Stimulated activated CD4-positive, alpha-beta T cell treated with anti-CD3 and anti-CD28 coated beads, Interleukin-15, amount 100 ng/mL, for 24 hours (primary cell): Measurements from ENCODE around the gene CHD5.

ENCODE experiments used
- DNase-seq: peaks from one replicate; pipeline ENCODE4 v3.0.0-alpha.2; 2020

The CHD5 gene

GRCh38 chr1:6200188-6200809, 20.2 kb upstream of the CHD5 start:
- no peak for DNase-seq

- peak; percentile 99 for DNase-seq
Measured at GRCh38 chr1:6199298-6200187, 19.4 kb upstream of the CHD5 start, which contains the start of gene RPL22. Gene RPL22 (minus strand): TSS chr1:6199595. CDS start chr1:6199573, 22 bp downstream.

DNA sequence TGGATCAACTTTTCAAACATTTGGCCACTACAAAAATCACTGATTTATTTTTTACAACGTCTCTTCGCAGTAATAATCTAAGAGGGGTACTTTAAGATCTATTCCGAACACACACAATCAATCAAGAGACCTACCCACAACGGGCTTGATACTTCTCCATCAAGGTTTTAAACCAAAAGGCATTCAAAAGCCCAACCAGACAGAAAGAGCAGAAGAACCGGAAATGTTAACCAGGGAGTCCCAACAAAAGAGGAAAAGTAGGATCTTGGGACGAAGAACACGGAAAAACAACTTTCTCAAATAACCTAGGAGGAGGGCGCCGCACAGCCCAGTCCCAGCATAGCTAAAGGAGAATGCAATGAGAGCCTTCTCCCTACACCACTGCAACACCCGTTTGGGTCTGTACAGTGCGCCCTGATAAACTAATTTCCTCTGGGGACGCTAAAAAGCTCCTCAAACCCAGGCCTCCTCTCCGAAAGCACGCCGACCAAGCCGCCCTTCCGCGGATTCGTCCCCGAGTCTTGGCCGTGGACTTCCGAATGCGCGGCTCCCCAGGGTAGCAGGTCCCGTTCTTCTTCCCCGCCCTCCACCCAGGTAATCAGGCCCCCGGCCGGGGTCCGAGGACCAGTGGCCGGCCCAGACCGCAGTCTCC, 18.7 kb upstream of the CHD5 start:
- peak; percentile 43 for DNase-seq

DNA sequence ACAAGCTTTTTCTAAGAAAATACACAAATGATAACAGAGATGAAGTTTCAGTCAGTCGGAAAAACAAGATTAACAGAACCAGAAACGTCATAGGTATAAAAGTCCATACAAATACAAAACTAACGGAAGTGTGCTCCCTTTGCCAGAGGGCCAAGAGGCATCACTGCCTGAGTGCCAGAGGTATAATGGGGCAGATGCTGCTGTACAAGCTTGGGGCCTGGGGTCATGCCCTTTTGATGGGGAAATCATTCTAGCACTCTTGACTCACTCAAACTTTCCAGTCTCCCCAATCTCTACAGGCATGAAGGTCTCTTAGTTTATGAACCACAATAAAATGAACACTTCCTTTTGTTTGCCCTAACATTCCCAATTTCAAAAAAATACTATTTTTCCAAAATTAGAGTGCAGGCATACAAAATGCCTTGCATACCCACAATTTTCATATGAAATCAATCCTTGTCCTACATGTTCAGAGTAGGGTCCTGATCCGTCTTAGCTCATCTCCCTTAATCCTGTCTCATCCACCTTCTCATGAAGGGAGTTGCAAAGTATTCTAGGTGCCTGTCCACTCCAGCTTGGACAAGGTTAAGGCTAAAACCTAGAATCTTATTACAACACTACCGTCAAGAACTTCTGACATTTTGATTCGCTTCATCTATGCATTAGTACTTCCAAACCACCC, 17.8 kb upstream of the CHD5 start:
- DNase-seq: peak; percentile 40

- no peak for DNase-seq
Measured at GRCh38 chr1:6191968-6192367, 11.8 kb upstream of the CHD5 start.

DNA sequence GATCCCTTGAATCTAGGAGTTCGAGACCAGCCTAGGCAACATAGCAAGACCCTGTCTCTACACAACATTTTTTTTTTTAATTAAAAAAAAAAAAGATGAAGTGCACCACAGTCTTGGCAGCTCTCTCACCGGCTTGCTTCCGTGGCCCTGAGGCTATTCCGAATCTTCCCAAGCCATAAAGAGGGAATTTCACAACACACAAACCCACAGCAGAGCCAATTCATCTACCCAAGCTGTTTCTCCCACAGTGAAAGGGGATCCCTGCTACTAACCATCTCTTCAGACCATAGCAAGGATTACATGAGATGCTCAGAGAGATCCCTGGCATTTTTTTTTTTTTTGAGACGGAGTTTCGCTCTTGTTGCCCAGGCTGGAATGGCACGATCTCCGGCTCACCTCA, 8.3 kb upstream of the CHD5 start:
- no peak for DNase-seq

DNA sequence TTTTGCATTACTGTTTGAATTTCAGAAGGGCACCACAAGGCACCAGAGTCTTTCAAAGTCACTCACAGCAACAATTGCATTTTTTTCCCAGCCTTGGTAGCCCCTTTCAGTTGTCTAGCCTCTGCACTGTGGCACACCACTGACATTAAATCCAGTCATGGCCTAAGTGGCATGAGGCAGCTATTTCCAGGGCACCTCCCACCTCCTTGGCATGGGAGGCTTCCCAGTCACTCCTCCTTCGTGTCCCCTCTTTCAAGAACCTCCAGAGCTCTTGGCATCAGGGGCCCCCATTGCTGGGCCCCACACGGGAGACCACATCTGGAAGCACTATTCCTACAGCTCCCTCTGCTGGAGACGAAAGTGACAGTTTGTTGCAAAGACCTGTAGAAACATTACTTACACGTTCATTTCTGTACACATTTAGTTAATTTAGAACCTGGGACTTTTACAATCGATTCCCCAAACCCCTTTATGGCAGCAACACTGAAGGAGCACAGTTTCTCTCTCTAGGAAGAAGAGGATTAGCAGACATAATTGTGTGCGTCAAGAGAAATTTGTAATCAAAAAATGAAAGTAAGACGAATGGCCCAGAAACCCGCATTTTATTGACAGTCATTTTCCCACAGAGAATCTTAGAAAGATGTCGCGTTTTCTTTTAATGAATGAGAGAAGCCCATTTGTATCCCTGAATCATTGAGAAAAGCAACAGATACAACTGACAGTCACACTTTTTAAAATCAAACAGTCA, 5.7 kb upstream of the CHD5 start:
- peak; percentile 33 for DNase-seq

- no peak for DNase-seq
Measured at GRCh38 chr1:6185151-6185550, 5.0 kb upstream of the CHD5 start.

GRCh38 chr1:6184083-6184783, 4.1 kb upstream of the CHD5 start:
- no peak for DNase-seq

- DNase-seq: peak; percentile 25
Measured at GRCh38 chr1:6183520-6183989, 3.4 kb upstream of the CHD5 start.

DNA sequence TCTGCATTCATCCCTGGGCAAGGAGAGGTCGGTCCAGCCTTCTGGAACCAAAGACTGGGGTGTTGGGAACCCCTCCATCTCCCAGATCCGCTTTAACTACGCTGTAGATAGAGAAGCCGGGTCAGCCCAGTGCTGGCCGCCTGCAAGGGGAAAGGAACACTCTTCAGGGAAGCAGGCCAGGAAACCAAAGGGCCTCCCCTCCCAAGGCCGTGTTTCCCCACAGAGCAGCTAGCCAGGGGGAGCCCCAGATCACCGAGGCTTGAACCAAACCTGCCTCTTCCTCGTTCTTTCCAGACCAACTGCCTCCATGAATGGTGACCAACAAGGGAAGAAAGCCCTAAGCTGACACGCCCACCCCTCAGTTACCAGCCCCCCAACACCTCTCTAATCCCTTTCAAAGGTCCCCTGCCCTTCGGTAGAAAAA, 1.2 kb upstream of the CHD5 start:
- no peak for DNase-seq

- DNase-seq: peak; percentile 27
Measured at GRCh38 chr1:6180707-6181311, 688 bp upstream of the CHD5 start.

DNA sequence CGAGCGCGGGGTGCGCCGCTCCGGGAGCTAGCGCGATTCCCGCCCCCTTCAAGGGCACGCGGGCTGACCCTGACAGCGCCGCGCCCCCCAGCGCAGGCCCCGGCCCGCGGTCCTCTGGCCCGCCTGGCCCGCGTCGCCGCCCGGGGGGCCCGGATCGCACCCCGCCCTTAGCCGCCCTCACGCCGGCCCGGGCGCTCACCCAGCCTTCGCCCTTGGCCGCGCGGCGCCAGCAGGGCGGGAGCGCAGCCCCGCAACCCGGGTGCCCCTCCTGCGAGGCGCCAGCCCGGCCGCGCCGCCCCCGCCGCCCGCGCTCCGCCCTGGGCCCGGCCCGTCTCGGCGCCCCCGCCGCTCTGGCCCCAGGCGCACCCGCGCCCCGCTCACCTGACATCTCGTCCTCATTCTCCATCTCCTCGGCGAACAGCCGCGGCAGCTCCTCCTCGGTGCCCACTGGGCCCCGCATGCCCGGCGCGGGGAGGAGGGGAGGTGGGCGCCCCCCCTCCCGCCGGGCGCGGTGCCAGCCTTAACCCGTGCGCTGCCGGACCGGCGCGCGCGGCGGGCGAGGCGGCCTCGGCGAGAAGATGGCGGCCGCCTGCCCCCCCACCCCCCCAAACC, 451 bp downstream of the CHD5 start:
- DNase-seq: no peak

GRCh38 chr1:6178751-6179563, 1.2 kb downstream of the CHD5 start:
- DNase-seq: no peak

DNA sequence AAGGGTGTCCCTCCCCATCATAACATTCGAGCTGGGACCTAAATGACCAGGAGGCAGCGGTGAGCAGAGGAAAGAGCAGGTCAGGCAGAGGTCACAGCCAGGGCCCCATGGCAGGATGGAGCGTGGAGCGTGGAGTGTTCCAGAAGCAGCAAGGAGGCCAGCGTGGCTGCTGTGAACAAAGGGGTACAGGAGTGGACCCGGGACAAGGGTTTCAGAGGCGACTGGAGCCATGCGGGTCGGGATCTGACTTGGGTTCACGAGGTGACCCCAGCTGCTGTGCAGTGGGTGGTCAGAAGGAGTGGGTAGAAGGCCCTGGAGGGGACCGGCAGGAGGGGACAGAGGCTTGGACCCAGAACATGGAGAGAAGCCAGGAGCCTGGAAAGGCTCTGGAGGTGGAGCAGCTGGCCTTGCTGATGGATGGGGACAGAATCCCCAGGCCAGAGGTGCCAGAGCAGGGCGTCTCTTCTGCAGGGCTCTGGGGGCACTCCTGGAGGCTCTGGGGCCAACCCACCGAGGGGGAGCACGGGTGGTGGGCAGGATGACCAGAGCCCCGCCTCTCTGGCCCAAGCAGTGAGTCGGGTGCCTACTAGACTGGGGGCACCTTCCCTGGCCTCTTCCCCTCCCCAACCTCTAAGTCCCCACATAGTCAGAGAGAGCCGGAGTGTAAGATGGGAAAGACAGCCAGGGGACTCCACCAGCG, 2.3 kb downstream of the CHD5 start:
- DNase-seq: no peak

DNA sequence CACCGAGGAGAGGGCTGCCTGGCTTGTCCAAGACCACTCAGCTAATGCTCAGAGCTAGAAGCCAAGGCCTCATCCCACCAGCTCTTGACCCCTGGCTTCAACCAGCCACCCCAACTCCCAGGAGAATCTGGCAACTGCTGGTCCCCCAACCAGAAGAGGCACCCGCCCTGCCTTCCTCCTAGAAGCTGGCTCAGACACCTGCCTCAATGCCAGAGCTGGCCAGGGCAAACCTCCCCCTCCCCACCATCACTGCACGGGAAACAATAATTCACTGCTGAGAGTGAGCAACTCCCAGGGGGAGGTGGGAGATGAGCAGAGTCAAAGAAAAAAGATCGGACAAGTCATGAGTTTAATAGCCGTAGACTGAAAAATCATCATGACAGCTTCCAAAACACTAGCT, 3.3 kb downstream of the CHD5 start:
- no peak for DNase-seq

GRCh38 chr1:6175411-6175828, 4.7 kb downstream of the CHD5 start:
- no peak for DNase-seq

DNA sequence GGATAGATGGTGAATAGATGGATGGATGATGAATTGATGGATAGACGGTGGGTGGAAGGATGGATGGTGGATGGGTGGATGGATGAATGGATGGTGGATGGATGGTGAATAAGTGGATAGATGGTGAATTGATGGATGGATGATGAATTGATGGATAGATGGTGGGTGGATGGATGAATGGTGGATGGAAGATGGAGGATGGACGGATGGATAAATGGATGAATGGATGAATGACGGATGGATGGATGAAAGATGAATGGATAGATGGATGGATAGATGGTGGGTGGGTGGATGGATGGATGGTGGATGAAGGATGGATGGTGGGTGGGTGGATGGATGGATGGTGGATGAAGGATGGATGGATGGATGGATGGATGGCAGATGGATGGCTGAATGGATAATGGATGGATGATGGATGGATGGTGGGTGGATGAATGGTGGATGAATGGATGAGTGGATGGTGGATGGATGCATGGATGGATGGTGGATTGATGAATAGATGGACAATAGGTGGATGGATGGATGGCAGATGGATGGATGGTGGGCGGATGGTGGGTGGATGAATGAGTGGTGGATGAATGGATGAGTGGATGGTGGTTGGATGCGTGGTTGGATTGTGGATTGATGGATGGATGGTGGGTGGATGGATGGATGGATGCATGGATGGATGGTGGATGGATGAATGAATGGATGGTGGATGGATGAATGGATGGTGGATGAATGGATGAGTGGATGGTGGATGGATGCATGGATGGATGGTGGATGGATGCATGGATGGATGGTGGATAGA, 5.3 kb downstream of the CHD5 start:
- no peak for DNase-seq
